ENCODE data around the gene OR52E5.

Gene OR52E5

DNA sequence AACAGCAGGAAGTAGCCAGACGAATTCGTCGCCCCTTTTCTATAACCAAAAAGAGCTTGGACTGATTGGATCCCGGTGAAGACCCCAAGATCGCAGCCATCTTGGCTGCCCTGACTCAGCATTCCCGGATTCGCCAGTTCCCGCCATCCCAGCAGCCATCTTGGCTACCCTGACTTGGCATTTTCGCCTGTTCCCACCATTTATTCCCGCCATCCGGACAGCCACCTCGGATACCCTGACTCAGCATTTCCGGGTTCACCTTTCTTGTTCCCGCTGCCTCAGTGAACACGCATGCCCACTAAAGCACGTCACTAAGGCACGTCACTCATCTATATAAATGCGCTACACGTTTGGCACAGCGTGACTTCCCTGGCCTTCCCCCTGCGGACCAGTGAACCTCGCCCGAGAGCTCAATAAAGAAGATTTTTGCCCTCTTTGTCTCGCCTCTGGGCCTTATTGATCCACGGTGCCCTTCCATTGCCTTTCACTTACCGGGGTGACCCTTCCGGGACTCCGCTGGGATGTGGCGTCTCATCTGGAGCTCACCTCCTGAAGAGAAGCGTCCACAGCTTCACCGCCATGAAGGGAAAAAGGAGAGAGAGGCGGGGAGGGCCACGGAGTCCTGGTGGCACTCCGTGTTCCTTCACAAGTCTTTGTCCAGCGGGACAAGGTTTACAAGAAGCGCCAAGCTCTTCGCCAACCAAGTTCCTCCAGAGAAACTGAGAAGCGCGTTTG lies 45.0 kb downstream of the OR52E5 start:
- no peak for DNase-seq

DNA sequence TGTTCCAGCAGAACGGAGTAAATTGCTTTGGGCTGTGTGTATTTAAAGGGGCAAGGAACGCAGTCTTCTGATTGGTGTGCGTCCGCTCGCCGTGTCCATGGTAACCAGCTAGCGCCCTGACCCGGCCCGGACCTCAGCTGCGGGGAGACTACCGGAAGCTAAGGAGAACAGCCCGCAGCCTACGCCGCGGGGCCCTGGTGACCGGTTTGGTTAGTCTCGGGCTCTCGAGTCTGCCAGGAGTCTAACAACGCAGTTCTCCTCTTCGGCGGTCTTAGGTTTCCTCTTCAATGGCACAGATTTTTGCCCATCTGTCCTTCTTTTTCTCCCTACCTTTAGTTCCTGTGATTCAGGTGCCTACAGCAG lies 45.6 kb downstream of the OR52E5 start:
- no peak for DNase-seq

DNA sequence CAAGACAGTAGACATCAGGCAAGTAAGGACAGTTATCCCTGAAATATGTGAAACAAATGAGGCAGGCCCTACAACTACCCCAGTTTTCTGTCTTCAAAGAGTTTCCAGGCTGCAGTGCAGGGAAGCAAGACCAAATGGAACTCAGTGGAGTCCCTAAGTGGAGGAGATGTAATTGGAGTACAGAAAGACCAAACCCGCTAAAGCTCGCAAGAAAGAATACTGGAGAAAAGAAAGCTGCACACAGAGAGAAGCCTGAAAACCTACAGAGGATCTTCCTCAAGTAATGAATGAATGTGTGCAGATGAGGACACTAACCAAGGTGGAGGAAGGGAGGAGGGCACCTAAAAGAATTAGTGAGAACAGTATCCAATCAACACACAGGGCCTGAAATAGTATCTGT lies 47.7 kb downstream of the OR52E5 start:
- no peak for DNase-seq

DNA sequence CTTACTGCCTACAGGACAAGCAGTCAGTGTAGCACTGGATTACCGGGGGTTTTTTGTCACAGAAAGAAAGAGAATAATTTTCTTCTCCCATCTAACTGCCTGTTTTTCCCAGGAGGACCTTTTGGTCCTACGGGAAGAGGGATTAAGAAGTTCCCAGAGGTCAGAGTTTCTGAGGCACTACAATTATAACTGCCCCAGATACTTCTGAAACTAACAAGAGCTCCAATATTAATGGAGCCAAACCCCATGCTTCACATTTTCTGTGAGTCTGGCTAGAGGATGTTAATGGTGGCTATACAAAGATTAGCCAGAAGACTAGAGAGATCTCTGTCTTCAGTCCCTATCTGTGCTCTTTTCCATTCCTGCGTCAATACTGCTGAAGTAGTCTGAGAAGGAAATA lies 48.9 kb downstream of the OR52E5 start, which contains the start of gene OR56A3:
Gene OR56A3 (plus strand): TSS at position 301 of the 400 bp plus-strand sequence. CDS start 5,096 bp downstream, outside the sequence.
- DNase-seq = no peak
